ENCODE measurements around the gene PDE2A.
A peak's percentile ranks its signal among the peaks of the same experiment; 100 is the strongest.

PDE2A gene

GRCh38 chr11:72648384-72649136 lies 25.7 kb downstream of the PDE2A start:
- H3K9ac ChIP-seq (ENCODE audit: low read length) = no peak overlapping the region
- no peaks in the 10 kb centered on the region for H3K36me3 ChIP-seq (ENCODE audit: control insufficient read depth, low read depth, low read length)
- H3K9me3 ChIP-seq (ENCODE audit: control insufficient read depth, low read depth, low read length) = no peaks in the 10 kb centered on the region
- no peak overlapping the region for H3K27ac ChIP-seq (ENCODE audit: low read length)
- no peak overlapping the region for H3K4me3 ChIP-seq (ENCODE audit: low read length)
- peaks cover 4% of the 10 kb centered on the region for H3K27me3 ChIP-seq (ENCODE audit: control insufficient read depth, insufficient read depth, low read length)
- no peaks in the 10 kb centered on the region for H3K4me1 ChIP-seq (ENCODE audit: control insufficient read depth, low read depth, low read length)

DNA sequence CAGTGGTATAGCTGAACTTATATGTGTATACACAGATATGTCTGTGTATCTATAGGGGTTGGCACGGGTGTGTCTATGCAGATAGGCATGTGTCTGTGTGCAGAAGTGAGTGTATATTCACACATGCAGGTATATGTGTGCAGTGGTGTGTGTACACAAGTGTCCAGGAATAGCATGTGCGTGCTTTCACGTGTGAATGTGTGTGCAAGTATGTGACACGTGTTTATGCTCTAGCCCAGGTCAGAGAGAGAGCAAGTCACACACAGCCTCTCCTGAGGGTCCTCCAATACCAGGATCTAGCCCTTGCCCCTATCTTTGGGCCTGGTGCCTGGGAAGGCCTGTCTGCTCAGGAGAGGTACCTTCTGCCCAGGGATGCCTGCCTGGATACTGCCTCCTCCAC lies 26.3 kb downstream of the PDE2A start:
- Histone ChIP-seq H3K27me3 (ENCODE audit: control insufficient read depth, insufficient read depth, low read length) (peaks cover 9% of the 10 kb centered on the region), H3K9me3 (ENCODE audit: control insufficient read depth, low read depth, low read length) (no peaks in the 10 kb centered on the region), H3K4me3 (ENCODE audit: low read length) (no peak overlapping the region), H3K9ac (ENCODE audit: low read length) (no peak overlapping the region), H3K27ac (ENCODE audit: low read length) (no peak overlapping the region), H3K4me1 (ENCODE audit: control insufficient read depth, low read depth, low read length) (no peaks in the 10 kb centered on the region), H3K36me3 (ENCODE audit: control insufficient read depth, low read depth, low read length) (no peaks in the 10 kb centered on the region)

- Histone ChIP-seq H3K4me3 (ENCODE audit: low read length) (no peak overlapping the region), H3K9me3 (ENCODE audit: control insufficient read depth, low read depth, low read length) (no peaks in the 10 kb centered on the region), H3K9ac (ENCODE audit: low read length) (no peak overlapping the region), H3K36me3 (ENCODE audit: control insufficient read depth, low read depth, low read length) (no peaks in the 10 kb centered on the region), H3K4me1 (ENCODE audit: control insufficient read depth, low read depth, low read length) (no peaks in the 10 kb centered on the region), H3K27ac (ENCODE audit: low read length) (no peak overlapping the region), H3K27me3 (ENCODE audit: control insufficient read depth, insufficient read depth, low read length) (peaks cover 22% of the 10 kb centered on the region)
Measured at GRCh38 chr11:72646472-72646871, 27.8 kb downstream of the PDE2A start.

- Histone ChIP-seq H3K36me3 (ENCODE audit: control insufficient read depth, low read depth, low read length) (no peaks in the 10 kb centered on the region), H3K27ac (ENCODE audit: low read length) (no peak overlapping the region), H3K4me3 (ENCODE audit: low read length) (no peak overlapping the region), H3K9me3 (ENCODE audit: control insufficient read depth, low read depth, low read length) (no peaks in the 10 kb centered on the region), H3K27me3 (ENCODE audit: control insufficient read depth, insufficient read depth, low read length) (peaks cover 26% of the 10 kb centered on the region), H3K4me1 (ENCODE audit: control insufficient read depth, low read depth, low read length) (no peaks in the 10 kb centered on the region), H3K9ac (ENCODE audit: low read length) (no peak overlapping the region)
Measured at GRCh38 chr11:72646024-72646423, 28.2 kb downstream of the PDE2A start.

DNA sequence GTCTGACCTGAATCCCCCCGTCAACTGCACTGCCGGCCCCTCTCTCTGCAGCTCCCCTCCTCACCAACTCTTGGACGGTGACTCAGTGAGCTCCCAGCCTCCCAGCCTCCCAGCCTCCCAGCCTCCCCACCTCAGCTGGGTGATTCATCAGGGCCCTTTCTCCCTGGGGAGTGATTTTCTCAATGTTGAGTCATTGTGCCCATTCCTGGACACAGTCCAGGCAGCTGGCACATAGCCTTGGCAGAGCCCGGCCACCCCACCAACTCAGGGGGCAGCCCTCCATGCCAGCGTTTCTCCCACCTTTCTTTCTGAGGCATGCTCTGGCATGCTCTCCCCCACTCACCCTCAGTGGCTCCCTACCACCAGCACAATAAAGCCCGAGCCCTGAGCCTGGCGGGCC lies 30.7 kb downstream of the PDE2A start:
- H3K4me1 ChIP-seq (ENCODE audit: control insufficient read depth, low read depth, low read length) = no peaks in the 10 kb centered on the region
- no peaks in the 10 kb centered on the region for H3K9me3 ChIP-seq (ENCODE audit: control insufficient read depth, low read depth, low read length)
- peaks cover 50% of the 10 kb centered on the region for H3K27me3 ChIP-seq (ENCODE audit: control insufficient read depth, insufficient read depth, low read length)
- H3K27ac ChIP-seq (ENCODE audit: low read length) = no peak overlapping the region
- no peaks in the 10 kb centered on the region for H3K36me3 ChIP-seq (ENCODE audit: control insufficient read depth, low read depth, low read length)
- no peak overlapping the region for H3K9ac ChIP-seq (ENCODE audit: low read length)
- H3K4me3 ChIP-seq (ENCODE audit: low read length) = no peak overlapping the region

GRCh38 chr11:72642884-72643522 lies 31.2 kb downstream of the PDE2A start:
- no peaks in the 10 kb centered on the region for H3K36me3 ChIP-seq (ENCODE audit: control insufficient read depth, low read depth, low read length)
- no peak overlapping the region for H3K27ac ChIP-seq (ENCODE audit: low read length)
- H3K4me3 ChIP-seq (ENCODE audit: low read length) = no peak overlapping the region

GRCh38 chr11:72642043-72642883 lies 32.0 kb downstream of the PDE2A start:
- no peak overlapping the region for H3K27ac ChIP-seq (ENCODE audit: low read length)
- H3K9ac ChIP-seq (ENCODE audit: low read length) = no peak overlapping the region
- H3K9me3 ChIP-seq (ENCODE audit: control insufficient read depth, low read depth, low read length) = no peaks in the 10 kb centered on the region
- H3K4me3 ChIP-seq (ENCODE audit: low read length) = peak overlapping the region; percentile 33
- H3K4me1 ChIP-seq (ENCODE audit: control insufficient read depth, low read depth, low read length) = no peaks in the 10 kb centered on the region
- H3K27me3 ChIP-seq (ENCODE audit: control insufficient read depth, insufficient read depth, low read length) = peaks cover 52% of the 10 kb centered on the region
- H3K36me3 ChIP-seq (ENCODE audit: control insufficient read depth, low read depth, low read length) = no peaks in the 10 kb centered on the region

More at GRCh38 chr11:72642884-72643522, 31.2 kb downstream of the PDE2A start:
- Histone ChIP-seq H3K9ac (ENCODE audit: low read length) (no peak overlapping the region), H3K9me3 (ENCODE audit: control insufficient read depth, low read depth, low read length) (no peaks in the 10 kb centered on the region), H3K27me3 (ENCODE audit: control insufficient read depth, insufficient read depth, low read length) (peaks cover 52% of the 10 kb centered on the region), H3K4me1 (ENCODE audit: control insufficient read depth, low read depth, low read length) (no peaks in the 10 kb centered on the region)

- Histone ChIP-seq H3K27me3 (ENCODE audit: control insufficient read depth, insufficient read depth, low read length) (peaks cover 52% of the 10 kb centered on the region), H3K27ac (ENCODE audit: low read length) (no peak overlapping the region), H3K4me3 (ENCODE audit: low read length) (peak overlapping the region; percentile 33), H3K9ac (ENCODE audit: low read length) (no peak overlapping the region), H3K36me3 (ENCODE audit: control insufficient read depth, low read depth, low read length) (no peaks in the 10 kb centered on the region), H3K4me1 (ENCODE audit: control insufficient read depth, low read depth, low read length) (peaks cover 1% of the 10 kb centered on the region), H3K9me3 (ENCODE audit: control insufficient read depth, low read depth, low read length) (no peaks in the 10 kb centered on the region)
Measured at GRCh38 chr11:72641522-72642042, 32.6 kb downstream of the PDE2A start.

GRCh38 chr11:72639502-72640375 lies 34.5 kb downstream of the PDE2A start:
- Histone ChIP-seq H3K4me3 (ENCODE audit: low read length) (no peak overlapping the region), H3K27ac (ENCODE audit: low read length) (no peak overlapping the region)

DNA sequence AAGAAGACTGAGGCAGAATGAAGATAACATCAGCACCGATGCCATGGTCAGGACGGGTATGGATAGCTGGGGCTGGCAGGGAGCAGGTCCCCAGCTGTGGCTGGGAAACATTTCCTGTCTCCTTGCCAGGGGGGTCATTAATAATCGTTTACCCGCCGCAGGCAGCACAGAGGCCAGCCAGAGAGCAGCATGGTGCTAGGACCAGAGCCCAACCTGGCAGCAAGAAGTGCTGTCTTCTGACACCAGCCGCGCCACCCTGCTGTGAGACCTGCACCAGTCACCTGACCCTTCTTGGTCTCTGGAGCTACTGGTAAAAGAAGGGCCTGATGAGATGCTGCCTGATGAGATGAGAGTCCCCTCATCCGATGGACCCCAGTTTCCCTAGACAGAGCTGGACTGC lies 36.3 kb downstream of the PDE2A start:
- H3K4me3 ChIP-seq (ENCODE audit: low read length) = no peak overlapping the region
- no peak overlapping the region for H3K9ac ChIP-seq (ENCODE audit: low read length)
- no peaks in the 10 kb centered on the region for H3K36me3 ChIP-seq (ENCODE audit: control insufficient read depth, low read depth, low read length)
- H3K9me3 ChIP-seq (ENCODE audit: control insufficient read depth, low read depth, low read length) = no peaks in the 10 kb centered on the region
- peaks cover 14% of the 10 kb centered on the region for H3K4me1 ChIP-seq (ENCODE audit: control insufficient read depth, low read depth, low read length)
- H3K27ac ChIP-seq (ENCODE audit: low read length) = no peak overlapping the region
- H3K27me3 ChIP-seq (ENCODE audit: control insufficient read depth, insufficient read depth, low read length) = peaks cover 49% of the 10 kb centered on the region

More at GRCh38 chr11:72639502-72640375, 34.5 kb downstream of the PDE2A start:
- no peaks in the 10 kb centered on the region for H3K36me3 ChIP-seq (ENCODE audit: control insufficient read depth, low read depth, low read length)
- peaks cover 58% of the 10 kb centered on the region for H3K27me3 ChIP-seq (ENCODE audit: control insufficient read depth, insufficient read depth, low read length)
- H3K9me3 ChIP-seq (ENCODE audit: control insufficient read depth, low read depth, low read length) = no peaks in the 10 kb centered on the region
- no peak overlapping the region for H3K9ac ChIP-seq (ENCODE audit: low read length)
- H3K4me1 ChIP-seq (ENCODE audit: control insufficient read depth, low read depth, low read length) = peaks cover 14% of the 10 kb centered on the region
